HepG2 (cell line): ENCODE results near the gene NT5C. TPM values are rescaled to one million over a fixed set of nuclear protein-coding genes. Genes with fewer than 3 reads are reported as not detected.

Experiments used
- ATAC-seq: fragments of 200-7000 bp; cut with Tn5 transposase; 3 replicates; pipeline ENCODE4 v1.9.1; 2020; ENCODE audit warnings: mild to moderate bottlenecking, moderate library complexity
- BruUV-seq: library from RNA; stranded (reverse); fragments of 400-500 nt; replicated peaks from 2 replicates; lab custom pipeline; 2021; lab: Mats Ljungman, UMichigan
- CTCF ChIA-PET: fragments of 300-600 bp; formaldehyde crosslinking; extraction: SDS; loops from one replicate; lab custom pipeline; 2021; ENCODE audit warnings: low total read pairs, inconsistent platforms, low intra/inter-chr PET ratio; lab: Yijun Ruan, JAX
- POLR2A ChIA-PET: fragments of 350-600 bp; sonication (Branson Sonifier 250); formaldehyde crosslinking; loops from one replicate; lab custom pipeline; 2020; ENCODE audit warnings: antibody characterized with exemption, inconsistent platforms; lab: Yijun Ruan, JAX
- DNase-seq: peaks from one replicate; pipeline ENCODE4 v3.0.0-alpha.2; 2015; ENCODE audit warnings: low spot score
- FAIRE-seq: peaks from 3 replicates; lab custom pipeline; 2011; peaks lifted over from hg19 to GRCh38; lab: Jason Lieb, UNC
- H2AFZ ChIP-seq: one replicate; pipeline ENCODE4 v1.6.1; 2011; ENCODE audit warnings: low read length, inconsistent platforms
- H3K27ac ChIP-seq: fragments of 300-600 bp; 3 replicates; pipeline ENCODE4 v1.8.0; 2011; ENCODE audit warnings: mixed run types, mild to moderate bottlenecking, mixed read lengths, low read length, inconsistent platforms; ENCODE audit not compliant: insufficient read depth; ENCODE audit errors: extremely low read length
- H3K27me3 ChIP-seq, 2 experiments: fragments of 200-600 bp in 1 of 2; 2 replicates in 1 of 2; 3 replicates in 1 of 2; pipeline versions ENCODE4 v1.6.0 to v1.8.0; 2011; ENCODE audit warnings: low read length in 2 of 2, mild to moderate bottlenecking in 2 of 2, moderate library complexity in 2 of 2, inconsistent platforms in 1 of 2; ENCODE audit not compliant: insufficient read depth in 2 of 2, control insufficient read depth in 1 of 2
- H3K36me3 ChIP-seq, 2 experiments: fragments of 200-600 bp in 1 of 2; replicated peaks in 1 of 2; 2 replicates in 1 of 2; 3 replicates in 1 of 2; pipeline versions ENCODE4 v1.5.1 to v1.8.0; 2011; ENCODE audit warnings: low read length in 2 of 2, inconsistent platforms in 1 of 2; ENCODE audit not compliant: insufficient read depth in 2 of 2, control insufficient read depth in 1 of 2
- H3K4me1 ChIP-seq: 2 replicates; pipeline ENCODE4 v1.5.1; 2012; ENCODE audit warnings: low read length, inconsistent platforms; ENCODE audit not compliant: insufficient read depth
- H3K4me2 ChIP-seq: 2 replicates; pipeline ENCODE4 v1.6.0; 2011; ENCODE audit warnings: low read depth, low read length, inconsistent platforms
- H3K4me3 ChIP-seq, 3 experiments: fragments of 200-600 bp in 1 of 3; sonication (generic), shearing (Covaris generic) in 1 of 3; replicated peaks in 1 of 3; 2 replicates each; pipeline ENCODE4 v1.5.1; 2011 to 2016; ENCODE audit warnings: low read length in 3 of 3, inconsistent platforms in 2 of 3, low read depth in 2 of 3, mild to moderate bottlenecking in 2 of 3, control low read depth in 1 of 3, mixed read lengths in 1 of 3; ENCODE audit not compliant: insufficient read depth in 1 of 3
- H3K79me2 ChIP-seq: one replicate; pipeline ENCODE4 v1.6.1; 2011; ENCODE audit warnings: low read length, inconsistent platforms; ENCODE audit not compliant: insufficient read depth
- H3K9ac ChIP-seq: 2 replicates; pipeline ENCODE4 v1.6.0; 2011; ENCODE audit warnings: mild to moderate bottlenecking, low read depth, low read length, inconsistent platforms; ENCODE audit not compliant: insufficient read depth
- H3K9me3 ChIP-seq: 2 replicates; pipeline ENCODE4 v1.5.1; 2012; ENCODE audit warnings: mild to moderate bottlenecking, low read length
- H4K20me1 ChIP-seq: 2 replicates; pipeline ENCODE4 v1.6.0; 2011; ENCODE audit warnings: inconsistent platforms, mild to moderate bottlenecking, low read length, moderate library complexity; ENCODE audit not compliant: insufficient read depth
- FOSL1 ChIP-seq: sonication (generic); formaldehyde crosslinking; IDR thresholded peaks from 2 replicates; pipeline ENCODE4 v1.9.0; 2021; ENCODE audit warnings: missing genetic modification reagents, borderline replicate concordance
- GATA4 ChIP-seq: sonication (generic); IDR thresholded peaks from 2 replicates; pipeline ENCODE4 v1.6.1; 2016; ENCODE audit warnings: antibody characterized with exemption, low read depth, borderline replicate concordance
- IKZF1 ChIP-seq: fragments of 450-650 bp; IDR thresholded peaks from 2 replicates; pipeline ENCODE4 v1.7.1; 2016
- JUN ChIP-seq: sonication (generic); formaldehyde crosslinking; IDR thresholded peaks from 2 replicates; pipeline ENCODE4 v1.4.0; 2020; ENCODE audit warnings: mild to moderate bottlenecking, missing genetic modification reagents
- LCORL ChIP-seq, 2 experiments: fragments of 450-650 bp in 1 of 2; sonication (generic) in 1 of 2; formaldehyde crosslinking in 1 of 2; IDR thresholded peaks; 2 replicates each; pipeline versions ENCODE4 v1.5.0 to v1.6.1; 2017 to 2020; ENCODE audit warnings: antibody characterized with exemption in 1 of 2, missing genetic modification reagents in 1 of 2
- NFIC ChIP-seq: IDR thresholded peaks from 2 replicates; pipeline ENCODE4 v1.6.1; 2012; ENCODE audit warnings: mild to moderate bottlenecking, low read length, inconsistent platforms
- RARG ChIP-seq: sonication (generic); formaldehyde crosslinking; IDR thresholded peaks from 2 replicates; pipeline ENCODE4 v1.4.0; 2020; ENCODE audit warnings: low read depth, mild to moderate bottlenecking, missing genetic modification reagents
- ZBTB26 ChIP-seq: IDR thresholded peaks from 2 replicates; pipeline ENCODE4 v1.6.1; 2016; ENCODE audit warnings: missing compliant biosample characterization, missing genetic modification reagents, borderline replicate concordance
- ZFP41 ChIP-seq: sonication (generic); formaldehyde crosslinking; IDR thresholded peaks from 2 replicates; pipeline ENCODE4 v1.4.0; 2020; ENCODE audit warnings: mild to moderate bottlenecking, missing genetic modification reagents, borderline replicate concordance
- ZHX2 ChIP-seq, 2 experiments: sonication (generic) in 1 of 2; formaldehyde crosslinking in 1 of 2; IDR thresholded peaks; 2 replicates each; pipeline versions ENCODE4 v1.6.1 to v1.9.0; 2014 to 2022; ENCODE audit warnings: antibody characterized with exemption in 1 of 2, borderline replicate concordance in 1 of 2, inconsistent platforms in 1 of 2, low read depth in 1 of 2, missing genetic modification reagents in 1 of 2
- ZNF678 ChIP-seq: sonication (generic); formaldehyde crosslinking; IDR thresholded peaks from 2 replicates; pipeline ENCODE4 v1.4.0; 2020; ENCODE audit warnings: mild to moderate bottlenecking, missing genetic modification reagents
- ZNF772 ChIP-seq: sonication (generic); formaldehyde crosslinking; IDR thresholded peaks from 2 replicates; pipeline ENCODE4 v1.5.0; 2020; ENCODE audit warnings: mild to moderate bottlenecking, missing genetic modification reagents
- ZSCAN22 ChIP-seq: sonication (generic); formaldehyde crosslinking; IDR thresholded peaks from 2 replicates; pipeline ENCODE4 v1.4.0; 2020; ENCODE audit warnings: mild to moderate bottlenecking, missing genetic modification reagents
- WGBS: methylation state at CpG from one replicate; pipeline ENCODE4 v1.1.6; 2017; ENCODE audit warnings: low lambda C conversion rate; 5-methylcytosine and 5-hydroxymethylcytosine counted together
- in situ Hi-C: cut with HindIII; loops from 2 replicates; pipeline ENCODE4 v1.10.0; 2017; ENCODE audit warnings: low pct_unique_long_range_greater_than_20kb; ENCODE audit not compliant: extremely low pct_ligation_motif_present
- intact Hi-C: fragments of 100-400 bp; cut with micrococcal nuclease; formaldehyde crosslinking; loops from one replicate; pipeline ENCODE4 v1.10.0; 2022; ENCODE audit not compliant: unreplicated experiment
- polyA plus RNA-seq, 8 experiments: library from polyadenylated mRNA; depleted of rRNA in 3 of 8; stranded (reverse) in 7 of 8; unstranded in 1 of 8; fragments of >200 nt; fragmentation: Illumina TruSeq in 4 of 8; extraction: Trizol in 4 of 8; gene quantifications; 2 replicates each; pipeline versions ENCODE4 v1.2.1 to v1.2.3, GENCODE V29; 2011 to 2016; ENCODE audit warnings: low read depth in 4 of 8, missing spikeins in 1 of 8, mixed read lengths in 1 of 8; ENCODE audit not compliant: insufficient read depth in 1 of 8
- total RNA-seq, 5 experiments: library from RNA; depleted of rRNA; stranded (reverse); fragments of >200 nt; fragmentation: Illumina TruSeq; extraction: Trizol; gene quantifications; 2 replicates each; pipeline ENCODE4 v1.2.3, GENCODE V29; 2016; ENCODE audit warnings: low read depth in 1 of 5
- TF ChIP-seq, protein P1 (sequence below): sonication (generic); formaldehyde crosslinking; conservative IDR thresholded peaks from 2 replicates; pipeline ENCODE4 v1.4.0; 2020; ENCODE audit warnings: missing genetic modification reagents
- TF ChIP-seq, protein P2 (sequence below): sonication (generic); formaldehyde crosslinking; IDR thresholded peaks from 2 replicates; pipeline ENCODE4 v1.5.0; 2020; ENCODE audit warnings: mild to moderate bottlenecking, missing genetic modification reagents

NT5C gene
- total and polyA plus RNA-seq, 2 of the 13 experiments (the other 11 are each of a cell fraction or from before 2014, with no cell fraction given) = 42.8 to 48.6 TPM

DNA sequence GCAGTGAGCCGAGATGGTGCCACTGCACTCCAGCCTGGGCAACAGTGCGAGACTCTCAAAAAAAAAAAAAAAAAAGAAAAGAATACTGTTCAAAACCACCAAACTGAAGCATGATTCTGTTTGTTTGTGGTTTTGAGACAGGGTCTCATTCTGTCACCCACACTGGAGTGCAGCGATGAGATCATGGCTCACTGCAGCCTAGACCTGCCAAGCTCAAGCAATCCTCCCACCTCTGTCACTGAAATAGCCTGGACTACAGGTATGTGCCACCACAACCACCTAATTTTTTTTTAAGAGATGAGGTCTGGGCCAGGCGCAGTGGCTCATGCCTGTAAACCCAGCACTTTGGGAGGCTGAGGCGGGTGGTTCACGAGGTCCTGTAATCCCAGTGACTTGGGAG lies 46.9 kb upstream of the NT5C start:
- H4K20me1 ChIP-seq = peaks cover 15% of the 10 kb centered on the region
- peaks cover 23 to 60% of the 10 kb centered on the region in 2 experiments for H3K36me3 ChIP-seq
- no peak overlapping the region for H3K27ac ChIP-seq
- BruUV-seq = no TSS peak
- in situ Hi-C loops = no loop called here
- 98% methylated on average over 6 of the region's 6 CpGs for WGBS
- FAIRE-seq (no peak), ATAC-seq (no peak), DNase-seq (no peak)
- H3K9ac ChIP-seq = no peak overlapping the region
- H3K4me2 ChIP-seq = no peak overlapping the region
- ChIA-PET CTCF (no interaction called here), POLR2A (no interaction called here)
- peaks cover 70% of the 10 kb centered on the region for H3K79me2 ChIP-seq
- H3K27me3 ChIP-seq = no peaks in the 10 kb centered on the region; a peak in 1 of 5 replicates
- H3K4me3 ChIP-seq = no peak overlapping the region
- peaks cover 31% of the 10 kb centered on the region for H3K4me1 ChIP-seq
- H3K9me3 ChIP-seq = no peaks in the 10 kb centered on the region
- H2AFZ ChIP-seq = no peak overlapping the region
- intact Hi-C loops = no loop called here
- no peak for TF ChIP-seq ZSCAN22 (CRISPR knock-in tag)
- TF ChIP-seq, protein P1, sequence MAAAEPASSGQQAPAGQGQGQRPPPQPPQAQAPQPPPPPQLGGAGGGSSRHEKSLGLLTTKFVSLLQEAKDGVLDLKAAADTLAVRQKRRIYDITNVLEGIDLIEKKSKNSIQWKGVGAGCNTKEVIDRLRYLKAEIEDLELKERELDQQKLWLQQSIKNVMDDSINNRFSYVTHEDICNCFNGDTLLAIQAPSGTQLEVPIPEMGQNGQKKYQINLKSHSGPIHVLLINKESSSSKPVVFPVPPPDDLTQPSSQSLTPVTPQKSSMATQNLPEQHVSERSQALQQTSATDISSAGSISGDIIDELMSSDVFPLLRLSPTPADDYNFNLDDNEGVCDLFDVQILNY (CRISPR knock-in tag) = no peak
- TF ChIP-seq ZNF678 (CRISPR knock-in tag) = no peak
- no peak for TF ChIP-seq GATA4
- TF ChIP-seq, protein P2, sequence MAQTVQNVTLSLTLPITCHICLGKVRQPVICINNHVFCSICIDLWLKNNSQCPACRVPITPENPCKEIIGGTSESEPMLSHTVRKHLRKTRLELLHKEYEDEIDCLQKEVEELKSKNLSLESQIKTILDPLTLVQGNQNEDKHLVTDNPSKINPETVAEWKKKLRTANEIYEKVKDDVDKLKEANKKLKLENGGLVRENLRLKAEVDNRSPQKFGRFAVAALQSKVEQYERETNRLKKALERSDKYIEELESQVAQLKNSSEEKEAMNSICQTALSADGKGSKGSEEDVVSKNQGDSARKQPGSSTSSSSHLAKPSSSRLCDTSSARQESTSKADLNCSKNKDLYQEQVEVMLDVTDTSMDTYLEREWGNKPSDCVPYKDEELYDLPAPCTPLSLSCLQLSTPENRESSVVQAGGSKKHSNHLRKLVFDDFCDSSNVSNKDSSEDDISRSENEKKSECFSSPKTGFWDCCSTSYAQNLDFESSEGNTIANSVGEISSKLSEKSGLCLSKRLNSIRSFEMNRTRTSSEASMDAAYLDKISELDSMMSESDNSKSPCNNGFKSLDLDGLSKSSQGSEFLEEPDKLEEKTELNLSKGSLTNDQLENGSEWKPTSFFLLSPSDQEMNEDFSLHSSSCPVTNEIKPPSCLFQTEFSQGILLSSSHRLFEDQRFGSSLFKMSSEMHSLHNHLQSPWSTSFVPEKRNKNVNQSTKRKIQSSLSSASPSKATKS (CRISPR knock-in tag) = no peak
- no peak for TF ChIP-seq RARG (CRISPR knock-in tag)
- no peak for TF ChIP-seq LCORL (IDR thresholded peaks at IDR 0.05)
- TF ChIP-seq LCORL (CRISPR knock-in tag; IDR thresholded peaks at IDR 0.05) = no peak
- TF ChIP-seq ZNF772 = no peak
- TF ChIP-seq ZFP41 = no peak
- no peak for TF ChIP-seq IKZF1
- TF ChIP-seq JUN = no peak
- no peak for TF ChIP-seq ZBTB26 (CRISPR knock-in tag)
- TF ChIP-seq ZHX2 (IDR thresholded peaks at IDR 0.05; ENCODE audit: low read depth) = no peak
- TF ChIP-seq ZHX2 (CRISPR knock-in tag; IDR thresholded peaks at IDR 0.05; ENCODE audit: borderline replicate concordance) = no peak
- TF ChIP-seq NFIC = no peak
- no peak for TF ChIP-seq FOSL1 (CRISPR knock-in tag)
